Activated naive CD8-positive, alpha-beta T cell treated with anti-CD3 and anti-CD28 coated beads for 36 hours (primary cell): ENCODE results near the gene PEX14. TPM values are rescaled to one million over a fixed set of nuclear protein-coding genes. Genes with fewer than 3 reads are reported as not detected.
A peak's percentile ranks its signal among the peaks of the same experiment; 100 is the strongest.
"Not testable (repeated sequence)": the region's sequence is repeated elsewhere in the genome, so short reads cannot be mapped to it uniquely, and the experiment has no call there.

ENCODE experiments used
- DNase-seq: peaks from one replicate; pipeline ENCODE4 v3.0.0; 2021
- H3K27ac Mint-ChIP-seq: one replicate; pipeline ENCODE4 v1.8.0; 2022; ENCODE audit warnings: mild to moderate bottlenecking, moderate library complexity, mixed read lengths
- H3K27me3 Mint-ChIP-seq: one replicate; pipeline ENCODE4 v1.8.0; 2022; ENCODE audit warnings: mild to moderate bottlenecking, mixed read lengths
- H3K36me3 Mint-ChIP-seq: one replicate; pipeline ENCODE4 v1.8.0; 2021; ENCODE audit warnings: mild to moderate bottlenecking, mixed read lengths
- H3K4me1 Mint-ChIP-seq: one replicate; pipeline ENCODE4 v1.8.0; 2021; ENCODE audit warnings: mixed read lengths
- H3K4me3 Mint-ChIP-seq: one replicate; pipeline ENCODE4 v1.8.0; 2022; ENCODE audit warnings: mild to moderate bottlenecking, moderate library complexity, mixed read lengths
- H3K9me3 Mint-ChIP-seq: one replicate; pipeline ENCODE4 v1.8.0; 2022; ENCODE audit warnings: mixed read lengths
- total RNA-seq, 2 experiments: library from RNA; stranded (reverse); gene quantifications; one replicate each; pipeline ENCODE4 v1.2.3, GENCODE V29; 2021

Gene PEX14
- total RNA-seq, 2 experiments from 2014 or later: 19.1 to 19.6 TPM

- no peaks in the 10 kb centered on the region for H3K27me3 Mint-ChIP-seq
- H3K4me1 Mint-ChIP-seq: no peaks in the 10 kb centered on the region
- peaks cover 10% of the 10 kb centered on the region for H3K36me3 Mint-ChIP-seq
- H3K4me3 Mint-ChIP-seq: no peak overlapping the region
- no peaks in the 10 kb centered on the region for H3K9me3 Mint-ChIP-seq
- H3K27ac Mint-ChIP-seq: no peak overlapping the region
- no peak for DNase-seq
Measured at GRCh38 chr1:10444248-10444647, 30.5 kb upstream of the PEX14 start.

DNA sequence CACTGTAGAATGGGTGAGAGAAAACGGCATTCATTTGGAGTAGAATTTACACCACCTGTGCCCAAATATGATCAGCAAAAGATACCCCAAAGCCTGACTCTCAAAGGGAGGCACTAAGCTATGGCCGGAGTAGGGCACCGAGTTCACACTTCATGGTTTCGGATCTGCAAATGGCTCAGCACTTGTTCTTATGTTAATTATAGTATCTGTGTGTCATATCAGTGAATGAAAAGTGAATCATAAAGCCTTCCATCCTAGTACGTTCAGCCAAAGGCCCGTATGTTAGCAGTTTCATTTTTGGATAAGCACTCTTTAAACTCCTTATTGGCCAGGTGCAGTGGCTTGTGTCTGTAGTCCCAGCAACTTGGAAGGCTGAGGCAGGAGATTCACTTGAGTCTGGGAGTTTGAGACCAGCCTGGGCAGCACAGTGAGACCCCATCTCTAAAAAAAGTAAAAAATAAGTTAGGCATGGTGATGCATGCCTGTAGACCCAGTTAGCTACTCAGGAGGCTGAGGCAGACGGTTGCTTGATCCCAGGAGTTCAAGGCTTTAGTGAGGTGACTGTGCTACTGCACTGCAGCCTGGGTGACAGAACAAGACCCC is 29.9 kb upstream of the PEX14 start:
- no peak for DNase-seq
- Mint-ChIP-seq H3K36me3 (peaks cover 10% of the 10 kb centered on the region), H3K9me3 (no peaks in the 10 kb centered on the region), H3K27me3 (no peaks in the 10 kb centered on the region), H3K4me1 (no peaks in the 10 kb centered on the region), H3K4me3 (no peak overlapping the region), H3K27ac (no peak overlapping the region)

DNA sequence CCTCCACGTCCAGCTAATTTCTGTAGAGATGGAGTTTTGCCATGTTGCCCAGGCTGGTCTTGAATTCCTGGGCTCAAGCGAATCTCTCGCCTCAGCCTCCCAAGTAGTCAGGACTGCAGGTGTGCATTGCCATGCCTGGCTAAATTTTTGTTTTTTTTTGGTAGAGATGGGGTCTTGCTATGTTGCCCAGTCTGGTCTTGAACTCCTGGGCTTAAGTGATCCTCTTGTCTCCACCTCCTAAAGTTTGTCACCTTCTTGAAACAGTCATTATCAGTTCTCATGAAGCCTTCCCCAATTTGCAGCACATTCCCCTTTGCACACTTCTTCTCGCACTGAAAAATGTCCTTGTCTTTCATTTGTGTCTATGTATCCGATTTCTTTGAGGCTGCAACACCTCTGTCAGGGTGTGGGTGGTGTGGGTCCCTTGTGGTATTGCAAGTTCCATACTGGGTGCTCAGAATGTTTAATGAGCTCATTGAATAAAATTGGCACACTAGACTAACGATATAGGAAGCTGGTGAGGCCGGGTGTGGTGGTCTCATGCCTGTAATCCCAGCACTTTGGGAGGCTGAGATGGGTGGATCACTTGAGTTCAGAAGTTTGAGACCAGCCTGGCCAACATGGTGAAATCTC is 27.8 kb upstream of the PEX14 start:
- Mint-ChIP-seq H3K36me3 (peaks cover 10% of the 10 kb centered on the region), H3K9me3 (no peaks in the 10 kb centered on the region), H3K4me3 (no peak overlapping the region), H3K27ac (no peak overlapping the region), H3K27me3 (no peaks in the 10 kb centered on the region), H3K4me1 (no peaks in the 10 kb centered on the region)
- DNase-seq: no peak

DNA sequence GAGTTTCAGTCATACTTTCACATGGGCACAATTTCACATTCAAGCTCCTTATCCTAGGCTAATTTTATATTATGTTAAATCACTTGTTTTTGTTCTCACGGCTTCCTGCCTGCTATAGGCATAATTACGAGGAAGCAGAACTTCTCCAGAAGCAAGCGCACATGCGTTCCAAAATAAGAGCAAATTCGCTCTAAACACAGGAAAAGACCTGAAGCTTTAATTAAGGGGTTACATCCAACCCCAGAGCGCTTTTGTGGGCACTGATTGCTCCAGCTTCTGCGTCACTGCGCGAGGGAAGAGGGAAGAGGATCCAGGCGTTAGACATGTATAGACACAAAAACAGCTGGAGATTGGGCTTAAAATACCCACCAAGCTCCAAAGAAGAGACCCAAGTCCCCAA is 25.0 kb upstream of the PEX14 start, which contains the start of gene CORT:
Gene CORT, plus strand, starts transcription at position 281 of the 400 bp plus-strand sequence. CDS start 193 bp downstream, outside the sequence.
- H3K9me3 Mint-ChIP-seq: no peaks in the 10 kb centered on the region
- no peak for DNase-seq
- no peaks in the 10 kb centered on the region for H3K27me3 Mint-ChIP-seq
- H3K4me1 Mint-ChIP-seq: no peaks in the 10 kb centered on the region
- no peak within 1 kb of the TSS for H3K4me3 Mint-ChIP-seq
- peaks cover 13% of the 10 kb centered on the region for H3K36me3 Mint-ChIP-seq
- H3K27ac Mint-ChIP-seq: no peak within 1 kb of the TSS

DNA sequence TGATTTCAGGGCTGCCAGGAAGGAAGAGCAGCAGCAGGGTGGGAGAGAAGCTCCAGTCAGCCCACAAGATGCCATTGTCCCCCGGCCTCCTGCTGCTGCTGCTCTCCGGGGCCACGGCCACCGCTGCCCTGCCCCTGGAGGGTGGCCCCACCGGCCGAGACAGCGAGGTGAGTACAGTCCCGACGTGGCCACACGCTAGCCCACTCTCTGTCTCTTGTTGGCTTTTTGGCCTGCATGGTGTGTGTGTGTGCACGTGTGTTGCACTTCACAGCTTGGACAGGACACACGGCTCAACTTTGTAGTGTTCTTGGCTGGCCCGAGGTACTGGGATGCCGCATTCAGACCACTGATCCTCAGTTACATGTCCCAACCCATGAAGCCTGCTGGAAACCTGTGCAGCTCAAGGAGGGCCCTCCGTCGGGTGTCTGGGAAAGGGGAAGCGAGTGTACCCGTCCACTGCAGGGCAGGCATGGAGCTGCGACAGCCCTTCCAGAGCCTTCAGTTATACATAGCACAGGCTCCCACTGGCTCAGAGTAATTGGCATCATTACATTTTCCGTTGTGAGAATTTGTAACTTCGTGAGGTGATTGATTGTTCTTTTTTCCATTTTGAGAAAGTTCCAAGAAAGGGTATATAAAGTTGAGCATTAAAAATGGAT is 24.5 kb upstream of the PEX14 start:
- no peak overlapping the region for H3K4me3 Mint-ChIP-seq
- DNase-seq: no peak
- peaks cover 15% of the 10 kb centered on the region for H3K36me3 Mint-ChIP-seq
- no peak overlapping the region for H3K27ac Mint-ChIP-seq
- H3K27me3 Mint-ChIP-seq: no peaks in the 10 kb centered on the region
- no peaks in the 10 kb centered on the region for H3K9me3 Mint-ChIP-seq
- H3K4me1 Mint-ChIP-seq: no peaks in the 10 kb centered on the region

DNA sequence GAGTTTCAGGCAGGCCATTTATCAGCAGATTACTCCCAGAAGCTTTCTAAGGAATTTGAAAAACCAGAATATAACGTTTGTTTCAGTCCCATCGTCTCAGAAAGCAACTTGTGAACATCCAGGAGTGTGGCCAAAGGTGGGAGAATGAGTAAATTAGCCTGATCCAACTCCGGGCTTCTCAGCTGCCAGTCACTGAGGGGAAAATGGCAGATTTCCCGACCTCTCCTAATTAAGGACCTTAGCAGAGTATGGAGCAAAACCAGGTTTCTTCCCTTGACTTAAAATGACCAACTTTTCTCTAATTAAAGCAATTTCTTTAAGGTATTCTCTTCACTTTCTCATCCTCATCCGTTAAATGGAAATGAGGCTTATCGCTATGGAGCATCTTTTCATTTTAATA is 23.9 kb upstream of the PEX14 start:
- Mint-ChIP-seq H3K27ac (no peak overlapping the region), H3K36me3 (peaks cover 15% of the 10 kb centered on the region), H3K27me3 (no peaks in the 10 kb centered on the region), H3K4me3 (no peak overlapping the region), H3K9me3 (no peaks in the 10 kb centered on the region), H3K4me1 (no peaks in the 10 kb centered on the region)
- DNase-seq: no peak

DNA sequence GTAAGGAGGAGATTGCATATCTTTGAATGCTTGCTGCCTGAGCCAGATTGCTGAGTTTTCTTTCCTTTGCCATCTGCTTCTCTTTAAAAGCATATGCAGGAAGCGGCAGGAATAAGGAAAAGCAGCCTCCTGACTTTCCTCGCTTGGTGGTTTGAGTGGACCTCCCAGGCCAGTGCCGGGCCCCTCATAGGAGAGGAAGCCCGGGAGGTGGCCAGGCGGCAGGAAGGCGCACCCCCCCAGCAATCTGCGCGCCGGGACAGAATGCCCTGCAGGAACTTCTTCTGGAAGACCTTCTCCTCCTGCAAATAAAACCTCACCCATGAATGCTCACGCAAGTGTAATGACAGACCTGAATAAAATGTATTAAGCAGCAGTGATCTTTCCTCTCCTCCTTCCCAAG is 23.5 kb upstream of the PEX14 start:
- Mint-ChIP-seq H3K4me3 (no peak overlapping the region), H3K4me1 (no peaks in the 10 kb centered on the region), H3K27ac (no peak overlapping the region), H3K9me3 (no peaks in the 10 kb centered on the region), H3K27me3 (no peaks in the 10 kb centered on the region), H3K36me3 (peaks cover 19% of the 10 kb centered on the region)
- no peak for DNase-seq

DNA sequence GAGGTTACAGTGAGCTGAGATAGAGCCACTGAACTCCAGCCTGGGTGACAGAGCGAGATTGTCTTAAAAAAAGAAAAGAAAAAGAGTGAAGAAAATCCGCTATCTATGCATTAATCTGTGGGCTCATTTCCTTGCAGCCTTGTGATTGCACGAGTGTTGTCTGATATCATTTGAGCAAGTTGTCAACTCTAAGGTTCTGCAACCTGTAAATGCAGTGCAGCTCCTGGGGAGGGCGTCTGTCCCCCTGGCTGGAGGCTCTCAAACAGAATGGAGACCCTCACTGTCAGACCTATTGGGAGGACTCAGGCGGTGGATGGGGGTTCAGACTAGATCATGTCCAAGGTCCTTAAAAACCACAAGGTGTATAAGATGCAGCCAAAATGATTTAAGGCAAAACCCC is 18.7 kb upstream of the PEX14 start:
- no peak overlapping the region for H3K27ac Mint-ChIP-seq
- peaks cover 21% of the 10 kb centered on the region for H3K36me3 Mint-ChIP-seq
- DNase-seq: no peak
- peaks cover 5% of the 10 kb centered on the region for H3K4me1 Mint-ChIP-seq
- no peaks in the 10 kb centered on the region for H3K27me3 Mint-ChIP-seq
- H3K9me3 Mint-ChIP-seq: no peaks in the 10 kb centered on the region
- H3K4me3 Mint-ChIP-seq: no peak overlapping the region

DNA sequence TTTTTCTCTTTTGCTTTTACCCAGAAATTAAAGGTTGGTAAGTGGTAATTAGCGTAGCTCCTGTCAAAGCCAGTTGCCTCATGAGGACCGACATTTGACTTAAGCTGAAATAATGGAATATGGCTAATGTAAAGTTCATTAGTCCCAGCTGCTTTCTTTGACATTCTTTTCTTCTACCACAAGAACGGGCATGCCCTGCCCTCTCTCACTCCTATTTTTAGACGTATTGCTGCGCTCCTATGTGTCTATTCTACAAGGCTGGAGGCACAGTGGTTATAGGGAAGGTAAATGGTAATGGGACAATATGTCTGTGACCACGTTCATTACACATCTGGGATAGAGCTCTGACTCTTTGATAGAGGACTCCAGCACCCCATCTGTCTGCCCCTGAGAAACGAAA is 18.1 kb upstream of the PEX14 start:
- no peak overlapping the region for H3K27ac Mint-ChIP-seq
- no peaks in the 10 kb centered on the region for H3K9me3 Mint-ChIP-seq
- no peak overlapping the region for H3K4me3 Mint-ChIP-seq

DNA sequence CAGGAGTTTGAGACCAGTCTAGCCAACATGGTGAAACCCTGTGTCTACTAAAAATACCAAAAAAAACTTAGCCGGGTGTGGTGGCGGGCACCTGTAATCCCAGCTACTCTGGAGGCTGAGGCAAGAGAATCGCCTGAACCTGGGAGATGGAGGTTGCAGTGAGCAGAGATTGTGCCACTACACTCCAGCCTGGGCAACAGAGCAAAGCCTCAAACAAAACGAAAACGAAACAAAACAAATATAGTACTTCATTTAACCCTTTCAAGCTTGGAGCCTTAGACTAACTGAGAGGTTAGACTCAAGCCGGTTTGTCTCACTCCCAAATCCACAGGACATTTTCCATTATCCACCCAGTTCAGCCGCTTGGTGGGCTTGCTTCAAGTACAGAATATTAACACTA is 17.3 kb upstream of the PEX14 start:
- not testable (repeated sequence) for H3K4me1 Mint-ChIP-seq, H3K27me3 Mint-ChIP-seq, H3K27ac Mint-ChIP-seq, H3K9me3 Mint-ChIP-seq, H3K4me3 Mint-ChIP-seq, DNase-seq
- peaks cover 25% of the 10 kb centered on the region for H3K36me3 Mint-ChIP-seq

More for the DNA sequence above, 18.1 kb upstream of the PEX14 start:
- Mint-ChIP-seq H3K36me3 (peaks cover 25% of the 10 kb centered on the region), H3K4me1 (peaks cover 5% of the 10 kb centered on the region), H3K27me3 (no peaks in the 10 kb centered on the region)
- no peak for DNase-seq

DNA sequence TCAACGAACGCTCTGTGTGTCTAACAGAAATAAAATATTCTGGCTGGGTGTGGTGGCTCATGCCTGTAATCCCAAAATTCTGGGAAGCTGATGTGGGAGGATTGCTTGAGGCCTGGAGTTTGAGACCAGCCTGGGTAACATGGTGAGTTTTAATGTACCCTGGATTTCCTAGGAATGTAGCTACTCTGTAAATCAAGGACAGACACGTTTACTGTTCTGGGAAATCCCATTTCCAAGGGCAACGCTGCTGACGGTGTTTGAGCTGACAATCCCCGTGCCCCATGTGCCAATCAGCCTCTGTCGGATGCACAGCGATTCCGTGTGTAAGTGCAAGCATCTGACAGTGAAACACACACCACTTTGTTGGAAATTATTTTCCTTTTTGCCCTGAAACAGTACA is 16.9 kb upstream of the PEX14 start:
- H3K4me3 Mint-ChIP-seq: no peak overlapping the region
- H3K4me1 Mint-ChIP-seq: peaks cover 5% of the 10 kb centered on the region
- H3K27me3 Mint-ChIP-seq: no peaks in the 10 kb centered on the region
- H3K36me3 Mint-ChIP-seq: peaks cover 27% of the 10 kb centered on the region
- no peak overlapping the region for H3K27ac Mint-ChIP-seq
- no peaks in the 10 kb centered on the region for H3K9me3 Mint-ChIP-seq
- no peak for DNase-seq

GRCh38 chr1:10459184-10459583 is 15.6 kb upstream of the PEX14 start:
- H3K27ac Mint-ChIP-seq: no peak overlapping the region
- H3K4me3 Mint-ChIP-seq: no peak overlapping the region
- no peaks in the 10 kb centered on the region for H3K9me3 Mint-ChIP-seq
- peaks cover 26% of the 10 kb centered on the region for H3K36me3 Mint-ChIP-seq
- DNase-seq: no peak
- H3K4me1 Mint-ChIP-seq: peaks cover 5% of the 10 kb centered on the region
- H3K27me3 Mint-ChIP-seq: no peaks in the 10 kb centered on the region

- DNase-seq: no peak
- Mint-ChIP-seq H3K27ac (no peak overlapping the region), H3K9me3 (no peaks in the 10 kb centered on the region), H3K27me3 (no peaks in the 10 kb centered on the region), H3K4me1 (peaks cover 13% of the 10 kb centered on the region), H3K36me3 (peaks cover 17% of the 10 kb centered on the region), H3K4me3 (no peak overlapping the region)
Measured at GRCh38 chr1:10467078-10467477, 7.7 kb upstream of the PEX14 start.

GRCh38 chr1:10470043-10470442 is 4.7 kb upstream of the PEX14 start:
- Mint-ChIP-seq H3K36me3 (peaks cover 13% of the 10 kb centered on the region), H3K27ac (no peak overlapping the region), H3K27me3 (no peaks in the 10 kb centered on the region), H3K4me1 (peaks cover 27% of the 10 kb centered on the region), H3K4me3 (no peak overlapping the region), H3K9me3 (no peaks in the 10 kb centered on the region)
- no peak for DNase-seq

GRCh38 chr1:10471411-10472219 is 3.1 kb upstream of the PEX14 start:
- H3K9me3 Mint-ChIP-seq: no peaks in the 10 kb centered on the region
- H3K27ac Mint-ChIP-seq: peak overlapping the region; percentile 97
- peaks cover 15% of the 10 kb centered on the region for H3K36me3 Mint-ChIP-seq
- no peaks in the 10 kb centered on the region for H3K27me3 Mint-ChIP-seq
- H3K4me3 Mint-ChIP-seq: peak overlapping the region; percentile 93
- peaks cover 39% of the 10 kb centered on the region for H3K4me1 Mint-ChIP-seq
- no peak for DNase-seq
